ENCODE data around the gene BHLHE40. TPM values are rescaled to one million over a fixed set of nuclear protein-coding genes. Genes with fewer than 3 reads are reported as not detected.

The BHLHE40 gene
- total and polyA plus RNA-seq, 2 donors (not counting 1 experiment from before 2014, with no cell fraction given): 16.7 to 28.4 TPM

DNA sequence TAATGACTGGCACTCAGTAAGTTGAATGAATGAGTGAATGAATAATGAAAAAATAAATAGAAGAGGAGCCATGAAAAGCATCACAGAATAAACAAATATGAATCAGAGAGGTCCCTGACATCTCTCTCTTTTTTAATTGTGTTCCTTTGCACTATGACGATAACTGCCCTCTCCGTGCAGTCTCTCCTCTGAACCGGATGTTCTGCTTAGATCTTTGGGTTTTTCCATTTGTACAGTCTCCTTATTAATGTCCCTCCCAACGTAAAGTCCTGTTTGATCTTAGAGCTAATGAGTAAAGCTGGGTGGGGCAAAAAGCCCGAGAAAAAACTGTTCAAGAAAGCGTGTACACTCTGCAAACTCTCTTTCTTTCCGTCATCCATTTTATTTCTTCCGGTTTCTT is 28.3 kb upstream of the BHLHE40 start:
- Histone ChIP-seq H3K27me3 (ENCODE audit: control insufficient read depth, insufficient read depth, low read length) (no peaks in the 10 kb centered on the region), H3K27ac (ENCODE audit: insufficient read depth, low read length) (no peak overlapping the region), H3K4me3 (replicated peaks in 1 of 4; ENCODE audit: control extremely low read depth in 1 of 4, insufficient read depth in 1 of 4, low read depth in 3 of 4, low read length in 4 of 4) (no peak overlapping the region), H3K4me2 (ENCODE audit: extremely low read depth, insufficient read depth, low read length) (no peak overlapping the region), H3K9me3 (ENCODE audit: control insufficient read depth, insufficient read depth, low read depth, low read length) (no peaks in the 10 kb centered on the region), H4K20me1 (ENCODE audit: control insufficient read depth, extremely low read depth, insufficient read depth, low read length) (no peaks in the 10 kb centered on the region), H3K36me3 (ENCODE audit: control insufficient read depth, insufficient read depth, low read length) (no peaks in the 10 kb centered on the region), H3K79me2 (ENCODE audit: control insufficient read depth, insufficient read depth, low read length) (no peaks in the 10 kb centered on the region), H2AFZ (ENCODE audit: low read length) (no peak overlapping the region), H3K9ac (ENCODE audit: insufficient read depth, low read length) (no peak overlapping the region), H3K4me1 (ENCODE audit: control insufficient read depth, extremely low read depth, insufficient read depth, low read length) (no peaks in the 10 kb centered on the region)
- DNase-seq (ENCODE audit: low read depth in 2 of 2): no peak
- TF ChIP-seq, protein P1, sequence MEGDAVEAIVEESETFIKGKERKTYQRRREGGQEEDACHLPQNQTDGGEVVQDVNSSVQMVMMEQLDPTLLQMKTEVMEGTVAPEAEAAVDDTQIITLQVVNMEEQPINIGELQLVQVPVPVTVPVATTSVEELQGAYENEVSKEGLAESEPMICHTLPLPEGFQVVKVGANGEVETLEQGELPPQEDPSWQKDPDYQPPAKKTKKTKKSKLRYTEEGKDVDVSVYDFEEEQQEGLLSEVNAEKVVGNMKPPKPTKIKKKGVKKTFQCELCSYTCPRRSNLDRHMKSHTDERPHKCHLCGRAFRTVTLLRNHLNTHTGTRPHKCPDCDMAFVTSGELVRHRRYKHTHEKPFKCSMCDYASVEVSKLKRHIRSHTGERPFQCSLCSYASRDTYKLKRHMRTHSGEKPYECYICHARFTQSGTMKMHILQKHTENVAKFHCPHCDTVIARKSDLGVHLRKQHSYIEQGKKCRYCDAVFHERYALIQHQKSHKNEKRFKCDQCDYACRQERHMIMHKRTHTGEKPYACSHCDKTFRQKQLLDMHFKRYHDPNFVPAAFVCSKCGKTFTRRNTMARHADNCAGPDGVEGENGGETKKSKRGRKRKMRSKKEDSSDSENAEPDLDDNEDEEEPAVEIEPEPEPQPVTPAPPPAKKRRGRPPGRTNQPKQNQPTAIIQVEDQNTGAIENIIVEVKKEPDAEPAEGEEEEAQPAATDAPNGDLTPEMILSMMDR (conservative IDR thresholded peaks at IDR 0.05 in 1 of 2, IDR thresholded peaks at IDR 0.05 in 1 of 2; ENCODE audit: low read depth in 1 of 2, low read length in 2 of 2): no peak
- no peak for TF ChIP-seq EZH2 (IDR thresholded peaks at IDR 0.05; ENCODE audit: low read length, missing control alignments)

- Histone ChIP-seq H3K36me3 (ENCODE audit: control insufficient read depth, insufficient read depth, low read length) (no peaks in the 10 kb centered on the region), H3K9ac (ENCODE audit: insufficient read depth, low read length) (no peak overlapping the region), H2AFZ (ENCODE audit: low read length) (no peak overlapping the region), H3K27me3 (ENCODE audit: control insufficient read depth, insufficient read depth, low read length) (no peaks in the 10 kb centered on the region), H4K20me1 (ENCODE audit: control insufficient read depth, extremely low read depth, insufficient read depth, low read length) (no peaks in the 10 kb centered on the region), H3K9me3 (ENCODE audit: control insufficient read depth, insufficient read depth, low read depth, low read length) (no peaks in the 10 kb centered on the region), H3K4me2 (ENCODE audit: extremely low read depth, insufficient read depth, low read length) (no peak overlapping the region), H3K27ac (ENCODE audit: insufficient read depth, low read length) (no peak overlapping the region), H3K79me2 (ENCODE audit: control insufficient read depth, insufficient read depth, low read length) (no peaks in the 10 kb centered on the region), H3K4me3 (replicated peaks in 1 of 4; ENCODE audit: control extremely low read depth in 1 of 4, insufficient read depth in 1 of 4, low read depth in 3 of 4, low read length in 4 of 4) (no peak overlapping the region), H3K4me1 (ENCODE audit: control insufficient read depth, extremely low read depth, insufficient read depth, low read length) (no peaks in the 10 kb centered on the region)
- TF ChIP-seq EZH2 (IDR thresholded peaks at IDR 0.05; ENCODE audit: low read length, missing control alignments): no peak
- TF ChIP-seq, protein P1 (conservative IDR thresholded peaks at IDR 0.05 in 1 of 2, IDR thresholded peaks at IDR 0.05 in 1 of 2; ENCODE audit: low read depth in 1 of 2, low read length in 2 of 2): no peak
- peak in 1 of 2 donors; percentile 52 for DNase-seq (ENCODE audit: low read depth in 2 of 2)
Observed at GRCh38 chr3:4953119-4953518, 26.1 kb upstream of the BHLHE40 start.

DNA sequence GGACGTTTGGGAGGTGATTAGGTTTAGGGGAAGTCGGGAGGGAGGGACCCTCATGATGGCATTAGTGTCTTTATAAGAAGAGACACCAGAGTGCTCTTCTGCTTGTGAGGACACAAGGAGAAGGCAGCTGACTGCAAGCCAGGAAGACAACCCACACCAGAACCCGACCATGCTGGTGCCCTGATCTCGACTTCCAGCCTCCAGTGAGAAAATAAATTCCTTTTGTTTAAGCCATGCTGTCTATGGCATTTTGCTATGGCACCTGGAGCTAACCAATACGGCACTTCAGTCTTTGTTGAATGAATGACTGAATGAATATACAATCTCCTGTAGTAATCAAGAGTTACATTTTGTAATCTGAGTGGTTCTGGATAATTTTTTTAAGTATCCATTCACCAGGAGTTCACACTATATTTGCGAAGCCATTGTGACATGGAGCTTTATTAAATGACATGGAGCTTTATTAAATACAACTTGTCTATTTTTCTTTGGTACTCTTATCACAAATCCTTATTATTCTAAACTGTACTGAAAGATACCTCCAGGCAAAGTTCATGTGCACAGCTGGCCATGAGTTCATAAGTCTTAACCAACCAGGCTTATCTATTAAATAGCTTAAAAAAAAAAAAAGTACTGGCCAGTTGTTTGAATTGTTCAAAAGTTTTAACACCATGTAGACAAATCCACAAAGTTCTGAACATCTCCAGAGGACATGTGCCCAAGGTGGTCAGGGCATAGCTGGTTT is 24.8 kb upstream of the BHLHE40 start:
- TF ChIP-seq EZH2 (IDR thresholded peaks at IDR 0.05; ENCODE audit: low read length, missing control alignments): no peak
- no peak overlapping the region for H3K4me2 ChIP-seq (ENCODE audit: extremely low read depth, insufficient read depth, low read length)
- H3K79me2 ChIP-seq (ENCODE audit: control insufficient read depth, insufficient read depth, low read length): no peaks in the 10 kb centered on the region
- H3K4me1 ChIP-seq (ENCODE audit: control insufficient read depth, extremely low read depth, insufficient read depth, low read length): no peaks in the 10 kb centered on the region
- no peaks in the 10 kb centered on the region for H3K27me3 ChIP-seq (ENCODE audit: control insufficient read depth, insufficient read depth, low read length)
- H3K9me3 ChIP-seq (ENCODE audit: control insufficient read depth, insufficient read depth, low read depth, low read length): no peaks in the 10 kb centered on the region
- no peaks in the 10 kb centered on the region for H3K36me3 ChIP-seq (ENCODE audit: control insufficient read depth, insufficient read depth, low read length)
- no peak for DNase-seq (ENCODE audit: low read depth in 2 of 2)
- no peaks in the 10 kb centered on the region for H4K20me1 ChIP-seq (ENCODE audit: control insufficient read depth, extremely low read depth, insufficient read depth, low read length)
- no peak overlapping the region for H2AFZ ChIP-seq (ENCODE audit: low read length)
- H3K4me3 ChIP-seq (replicated peaks in 1 of 4; ENCODE audit: control extremely low read depth in 1 of 4, insufficient read depth in 1 of 4, low read depth in 3 of 4, low read length in 4 of 4): no peak overlapping the region
- no peak overlapping the region for H3K27ac ChIP-seq (ENCODE audit: insufficient read depth, low read length)
- no peak overlapping the region for H3K9ac ChIP-seq (ENCODE audit: insufficient read depth, low read length)

Measured in fibroblast of lung (primary cell).